Activated CD4-positive, alpha-beta T cell treated with anti-CD3 and anti-CD28 coated beads for 24 hours (primary cell): ENCODE data around the gene SPRED2.
A peak's percentile ranks its signal among the peaks of the same experiment; 100 is the strongest.

ENCODE experiments used
- DNase-seq, 2 donors: peaks; one replicate each; pipeline ENCODE4 v3.0.0-alpha.2; 2020; ENCODE audit warnings: low read depth in 2 of 2

The SPRED2 gene, protein sequence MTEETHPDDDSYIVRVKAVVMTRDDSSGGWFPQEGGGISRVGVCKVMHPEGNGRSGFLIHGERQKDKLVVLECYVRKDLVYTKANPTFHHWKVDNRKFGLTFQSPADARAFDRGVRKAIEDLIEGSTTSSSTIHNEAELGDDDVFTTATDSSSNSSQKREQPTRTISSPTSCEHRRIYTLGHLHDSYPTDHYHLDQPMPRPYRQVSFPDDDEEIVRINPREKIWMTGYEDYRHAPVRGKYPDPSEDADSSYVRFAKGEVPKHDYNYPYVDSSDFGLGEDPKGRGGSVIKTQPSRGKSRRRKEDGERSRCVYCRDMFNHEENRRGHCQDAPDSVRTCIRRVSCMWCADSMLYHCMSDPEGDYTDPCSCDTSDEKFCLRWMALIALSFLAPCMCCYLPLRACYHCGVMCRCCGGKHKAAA

DNA sequence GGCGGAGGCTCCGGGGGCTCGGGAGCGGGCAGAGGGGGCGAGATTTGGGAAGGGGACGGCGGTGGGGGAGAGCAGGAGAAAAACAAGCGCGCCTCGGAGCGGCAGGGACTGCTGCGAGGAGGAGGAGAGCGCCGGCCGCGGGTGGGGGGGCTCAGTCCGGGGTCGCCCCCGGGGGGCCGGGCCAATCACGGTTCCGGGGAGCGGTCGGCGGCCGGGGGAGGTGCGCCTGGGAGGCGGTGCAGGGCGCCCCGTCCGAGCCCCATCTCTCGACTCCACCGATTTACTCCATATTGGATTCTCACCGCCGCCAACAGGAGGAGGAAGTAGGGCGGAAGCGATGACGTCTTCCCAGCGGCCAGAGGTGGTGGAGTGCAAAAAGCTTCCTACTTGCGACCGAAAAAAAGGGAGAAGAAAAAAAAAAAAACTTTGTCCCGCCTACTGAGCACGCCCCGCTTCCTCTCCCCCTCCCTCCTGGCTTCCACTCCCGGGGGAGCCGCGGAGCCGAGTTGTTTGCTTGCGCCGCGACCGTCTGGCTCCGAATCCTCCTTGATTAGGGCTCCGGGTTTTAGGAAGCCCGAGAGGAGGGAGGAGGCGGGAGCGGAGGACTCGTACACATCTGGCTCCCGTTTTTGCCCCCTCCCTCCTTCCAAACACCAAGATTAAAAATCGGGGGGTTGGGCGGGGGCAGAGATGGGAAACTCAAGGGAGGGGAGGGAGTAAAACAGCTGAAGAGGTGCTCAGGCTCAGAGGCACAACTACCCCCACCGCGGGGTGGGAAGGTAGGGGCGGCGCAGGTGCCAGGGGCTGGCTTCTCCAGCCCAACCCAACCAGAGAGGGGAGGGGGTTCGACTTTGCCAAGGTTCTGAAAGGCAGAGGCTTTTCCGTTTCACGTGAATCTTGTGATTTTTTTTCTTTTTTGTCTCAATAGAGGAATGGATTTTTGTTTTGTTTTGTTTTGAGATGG, at the start of gene SPRED2:
SPRED2 (minus strand) TSS at position 373 of the 964 bp plus-strand sequence. CDS start 612 bp downstream, outside the sequence.
- peak; percentile 52 to 60 for DNase-seq

DNA sequence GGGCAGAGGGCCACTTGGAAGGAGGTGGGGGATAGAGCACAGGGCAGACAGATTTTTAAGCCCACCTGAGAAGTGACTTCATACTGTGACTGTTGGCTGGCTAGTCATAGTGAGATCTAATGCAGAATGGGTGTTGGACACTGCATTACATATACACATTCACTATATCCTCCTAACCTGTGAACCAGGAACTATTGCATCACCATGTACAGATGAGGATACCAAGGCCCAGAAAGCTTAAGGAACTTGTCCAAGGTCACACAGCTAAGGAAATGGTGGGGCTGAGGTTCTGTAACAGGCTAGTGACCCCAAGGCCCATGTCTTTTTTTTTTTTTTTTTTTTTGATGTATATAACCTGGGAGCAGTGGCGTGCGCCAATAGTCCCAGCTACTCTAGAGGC, 49.6 kb upstream of the SPRED2 start:
- DNase-seq: no peak

DNA sequence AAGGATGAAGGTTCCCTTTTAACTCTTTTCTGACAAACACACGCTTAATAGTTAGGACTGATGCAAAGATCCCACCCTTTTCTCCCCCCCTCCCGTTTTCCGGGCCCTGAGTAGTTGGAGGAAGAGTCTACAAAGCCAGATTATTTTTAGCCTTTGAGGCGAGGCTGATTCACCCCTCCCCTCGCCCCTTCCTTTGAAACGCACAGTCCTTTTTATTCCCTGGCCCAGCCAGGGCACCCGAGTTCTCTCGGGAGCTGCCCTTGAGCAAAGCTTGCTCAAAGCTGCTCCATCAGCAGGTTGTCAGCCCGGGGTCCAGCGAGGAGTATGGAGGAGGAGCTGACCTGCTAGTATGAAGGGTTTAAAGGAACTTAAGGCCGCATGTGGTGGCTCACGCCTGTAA, 47.1 kb upstream of the SPRED2 start:
- DNase-seq: no peak

DNA sequence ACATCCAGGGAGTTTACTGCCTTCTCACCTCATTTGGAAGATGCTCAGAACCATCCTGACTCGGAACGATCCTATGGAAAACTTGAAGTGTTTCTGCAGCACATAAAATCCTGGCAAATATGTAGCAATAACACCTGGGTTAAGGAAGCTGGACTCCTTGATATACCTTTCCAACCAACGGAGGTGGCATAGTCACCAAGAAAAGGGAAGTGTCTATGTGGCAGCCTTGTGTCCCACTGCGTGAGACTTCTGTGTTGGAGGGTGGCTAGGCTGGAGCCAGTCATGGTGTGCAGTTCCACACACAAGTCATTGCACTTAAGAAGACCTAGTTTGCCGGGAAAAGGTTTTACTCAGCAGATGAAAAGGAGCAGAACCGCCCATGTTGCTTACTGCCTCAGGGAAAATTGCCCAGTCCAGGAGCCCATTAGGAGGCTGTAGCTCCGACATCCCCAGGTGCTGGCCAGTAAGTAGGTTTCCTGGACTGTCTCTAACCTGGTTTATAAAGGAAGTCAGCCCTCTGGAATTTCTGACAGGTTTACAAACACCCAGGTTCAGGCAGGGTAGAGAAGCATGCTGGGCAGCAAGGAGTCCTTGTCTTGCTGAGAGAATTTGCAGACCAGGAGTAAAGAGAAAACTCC, 46.2 kb upstream of the SPRED2 start:
- DNase-seq: no peak

DNA sequence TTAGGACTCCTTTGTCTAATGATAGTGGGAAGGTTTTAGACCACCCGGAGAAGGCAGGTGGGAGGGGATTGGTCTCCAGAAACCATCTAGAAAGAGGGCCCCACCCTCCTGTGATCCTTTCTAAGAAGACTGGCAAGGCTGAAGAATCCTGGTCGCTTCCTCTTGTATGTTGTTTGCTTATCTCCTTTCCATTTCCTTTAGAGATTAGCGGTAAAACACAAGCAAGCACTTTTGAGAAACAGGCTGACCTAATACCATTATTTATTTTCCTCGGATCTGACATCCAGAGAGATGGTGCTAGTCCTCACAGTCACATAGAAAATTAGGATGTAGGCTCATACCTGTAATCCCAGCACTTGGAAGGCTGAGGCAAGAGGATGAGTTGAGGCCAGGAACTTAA, 45.2 kb upstream of the SPRED2 start:
- DNase-seq: no peak

DNA sequence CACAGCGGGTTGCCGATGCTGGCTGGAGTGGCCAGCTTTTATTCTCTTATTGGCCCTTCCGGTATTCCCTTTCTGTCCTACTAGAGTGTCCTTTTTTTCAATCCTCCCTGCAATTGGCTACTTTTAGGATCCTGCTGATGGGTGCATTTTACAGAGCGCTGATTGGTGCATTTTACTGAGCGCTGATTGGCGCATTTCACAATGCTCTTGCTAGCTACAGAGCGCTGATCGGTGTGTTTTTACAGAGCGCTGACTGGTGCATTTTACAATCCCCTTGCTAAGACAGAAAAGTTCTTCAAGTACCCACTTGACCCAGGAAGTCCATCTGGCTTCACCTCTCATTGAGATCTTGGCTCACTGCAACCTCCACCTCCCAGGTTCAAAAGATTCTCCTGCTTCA, 44.4 kb upstream of the SPRED2 start:
- no peak for DNase-seq

DNA sequence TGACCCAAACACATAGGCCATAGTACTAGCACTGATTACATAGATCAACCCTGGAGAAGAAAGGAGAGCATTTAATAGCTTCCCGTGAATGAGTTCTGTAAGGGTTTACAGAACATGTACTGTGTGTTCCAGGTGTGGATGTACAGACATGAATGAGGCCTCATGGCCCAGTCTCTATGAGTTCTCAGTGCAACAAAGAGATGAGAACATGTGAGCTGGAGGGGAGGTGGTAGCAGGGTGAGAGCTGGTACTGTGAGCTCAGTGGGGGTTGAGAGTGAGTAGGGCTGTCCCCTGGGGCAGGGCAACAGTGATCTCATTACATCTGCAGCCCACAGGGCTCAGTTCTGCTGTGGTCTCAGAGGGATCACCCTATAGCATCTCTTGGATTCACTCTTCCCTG, 42.6 kb upstream of the SPRED2 start:
- DNase-seq: no peak

DNA sequence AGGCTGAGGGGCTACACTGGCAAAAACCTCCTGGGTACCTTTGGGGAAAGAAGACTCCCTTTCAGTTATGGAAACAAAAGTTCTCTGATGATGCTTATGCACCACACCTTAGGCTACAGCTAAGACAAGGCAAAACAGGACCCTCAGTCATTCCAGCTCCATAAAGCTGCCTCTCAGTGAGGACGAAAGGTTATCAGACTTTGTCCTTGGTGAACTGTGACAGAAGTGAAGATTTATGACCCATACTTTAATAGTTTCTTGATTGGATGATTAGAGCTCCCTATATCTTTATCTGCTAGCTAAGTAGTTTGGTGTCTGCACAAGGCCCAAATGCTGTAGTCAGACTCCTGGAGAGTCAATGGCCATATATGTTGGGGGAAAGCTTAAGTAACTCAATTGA, 40.6 kb upstream of the SPRED2 start:
- no peak for DNase-seq

DNA sequence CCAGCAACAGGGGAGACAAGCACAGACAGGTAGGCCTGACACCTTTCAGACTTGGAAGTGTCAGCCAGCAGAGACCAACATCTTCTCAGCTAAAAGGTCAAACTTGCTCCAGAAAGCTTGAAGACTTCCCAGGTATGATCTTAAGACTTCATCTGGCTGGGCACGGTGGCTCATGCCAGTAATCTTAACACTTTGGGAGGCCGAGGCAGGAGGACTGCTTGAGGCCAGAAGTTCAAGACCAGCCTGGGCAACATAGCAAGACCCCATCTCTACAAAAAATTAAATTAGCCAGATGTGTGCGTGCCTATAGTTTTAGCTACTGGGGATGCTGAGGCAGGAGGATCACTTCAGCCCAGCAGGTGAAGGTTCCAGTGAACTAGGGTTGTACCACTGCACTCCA, 39.0 kb upstream of the SPRED2 start:
- no peak for DNase-seq

DNA sequence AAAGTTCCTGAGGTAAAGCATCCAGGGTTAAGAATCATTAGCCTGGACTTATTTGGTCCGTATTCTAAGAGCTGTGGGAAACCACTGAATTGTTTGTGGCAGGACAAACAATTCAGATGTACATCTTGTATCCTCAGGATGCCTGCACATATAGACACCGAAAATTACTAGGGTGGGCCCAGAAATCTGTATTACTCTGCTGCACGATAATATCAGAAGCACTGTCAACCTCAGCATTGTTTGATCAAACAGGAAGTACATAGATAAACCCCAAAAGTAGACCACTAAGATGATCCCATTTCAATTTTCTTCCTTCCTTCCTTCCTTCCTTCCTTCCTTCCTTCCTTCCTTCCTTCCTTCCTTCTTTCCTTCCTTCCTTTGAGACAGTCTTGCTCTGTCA, 34.2 kb upstream of the SPRED2 start:
- no peak for DNase-seq

DNA sequence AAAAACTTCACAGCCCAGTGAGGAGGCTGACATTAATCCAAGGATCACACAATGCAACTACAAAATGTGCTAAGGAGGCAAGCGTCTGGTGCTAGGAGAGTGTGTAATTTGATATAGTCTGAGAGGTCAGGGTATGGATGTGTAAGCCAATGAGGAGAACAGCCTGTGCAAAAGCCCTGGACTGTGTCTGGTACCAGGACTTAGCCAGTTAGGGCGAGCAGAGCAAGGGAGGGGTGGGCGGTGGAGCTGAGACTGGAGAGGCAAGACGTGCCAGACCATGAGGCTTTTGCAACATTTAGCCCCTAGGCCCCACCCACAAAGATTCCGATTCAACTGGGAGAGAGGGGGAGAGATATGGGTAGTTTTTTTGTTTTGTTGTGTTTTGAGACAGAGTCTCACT, 33.5 kb upstream of the SPRED2 start:
- no peak for DNase-seq

DNA sequence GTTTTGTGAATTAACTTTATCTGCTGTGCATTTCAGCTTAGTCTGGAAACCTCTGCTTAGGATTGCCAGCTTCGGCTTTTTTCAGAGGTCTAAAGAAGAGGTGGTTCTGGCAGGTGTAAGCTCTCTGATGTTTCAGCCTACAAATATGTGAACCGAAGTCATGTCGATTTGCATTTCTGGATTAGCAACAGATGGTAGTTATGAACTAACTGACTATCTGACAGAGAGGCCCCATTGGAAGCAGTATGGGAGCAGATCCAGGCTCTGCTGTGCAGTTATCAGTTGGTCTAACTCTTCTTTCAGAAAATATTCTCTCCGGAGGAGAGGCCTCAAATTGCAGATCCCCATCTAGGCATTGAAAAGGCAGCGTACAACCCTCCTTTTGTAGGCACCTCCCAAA, 32.7 kb upstream of the SPRED2 start:
- no peak for DNase-seq

DNA sequence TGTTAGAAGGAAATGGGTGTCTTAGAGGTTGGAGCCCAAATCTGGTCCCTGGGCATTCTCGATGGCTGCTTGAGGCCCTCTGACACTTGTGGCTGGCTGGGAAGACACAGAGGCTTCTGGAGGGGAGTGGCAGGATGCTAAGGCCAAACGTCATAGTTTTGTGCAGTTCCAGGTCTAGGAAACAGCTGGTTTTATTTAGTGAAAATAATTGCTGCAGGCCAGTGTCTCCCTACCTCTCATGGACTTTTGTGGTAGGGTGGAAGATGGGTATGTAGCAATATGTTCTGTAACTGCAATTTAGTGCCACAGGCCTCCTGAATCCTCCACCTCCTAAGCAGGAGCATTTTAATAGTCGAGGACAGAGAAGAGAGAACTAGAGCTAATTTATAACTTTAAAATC, 32.2 kb upstream of the SPRED2 start:
- no peak for DNase-seq

DNA sequence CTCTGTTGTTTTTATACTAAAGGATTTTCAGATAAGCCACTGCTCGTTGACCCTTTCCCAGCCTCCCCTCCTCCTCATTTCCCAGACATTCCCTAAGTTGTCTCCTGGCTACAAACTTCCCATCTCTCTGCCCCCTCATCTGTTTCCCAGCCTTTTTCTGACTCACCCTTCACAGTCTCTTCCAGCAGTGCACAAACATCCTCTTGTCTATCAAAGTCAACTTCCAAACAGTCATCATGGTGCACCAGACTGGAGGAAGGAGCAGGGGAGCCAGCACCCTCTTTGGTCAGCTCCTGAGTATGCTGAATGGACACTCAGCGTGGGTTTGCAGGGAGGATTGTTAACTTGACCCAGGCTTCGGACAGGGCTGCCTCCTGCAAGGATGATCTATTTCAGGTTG, 26.6 kb upstream of the SPRED2 start:
- no peak for DNase-seq

DNA sequence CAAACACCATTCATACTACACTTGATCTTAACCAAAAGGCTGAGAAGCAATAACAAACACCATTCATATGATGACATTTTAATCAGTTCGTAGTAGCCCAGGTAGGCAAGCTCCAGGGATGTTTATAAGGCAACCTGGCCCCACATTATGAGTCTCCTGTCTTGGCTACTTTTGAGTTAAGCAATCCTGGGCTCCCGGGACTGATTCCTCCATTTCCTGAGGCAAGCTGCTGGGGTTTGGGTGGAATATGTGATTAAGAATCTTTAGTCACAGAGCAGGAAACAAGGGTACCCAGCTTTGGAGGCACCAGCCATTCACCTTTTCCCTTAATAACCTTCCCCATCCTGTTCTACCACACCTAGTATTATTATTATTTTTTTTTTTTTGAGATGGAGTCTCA, 24.5 kb upstream of the SPRED2 start:
- DNase-seq: no peak

DNA sequence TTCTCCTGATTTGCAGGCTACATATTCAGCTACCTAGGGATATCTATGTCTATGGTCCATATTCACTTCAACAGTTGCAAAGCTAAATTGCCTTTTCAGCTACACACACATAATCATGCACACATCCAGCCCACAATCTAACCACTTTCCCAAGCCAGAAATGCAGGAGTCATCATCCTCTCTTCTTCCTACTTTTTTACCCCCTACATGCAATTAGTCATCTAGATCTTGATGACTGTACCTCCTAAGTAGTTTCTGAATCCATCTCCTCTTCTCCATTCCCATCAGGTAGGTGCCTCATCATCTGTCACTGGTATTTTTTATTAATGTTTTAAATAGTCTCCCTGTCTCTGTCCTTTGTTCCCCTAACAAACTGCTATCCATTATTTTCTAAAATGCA, 23.7 kb upstream of the SPRED2 start:
- no peak for DNase-seq

DNA sequence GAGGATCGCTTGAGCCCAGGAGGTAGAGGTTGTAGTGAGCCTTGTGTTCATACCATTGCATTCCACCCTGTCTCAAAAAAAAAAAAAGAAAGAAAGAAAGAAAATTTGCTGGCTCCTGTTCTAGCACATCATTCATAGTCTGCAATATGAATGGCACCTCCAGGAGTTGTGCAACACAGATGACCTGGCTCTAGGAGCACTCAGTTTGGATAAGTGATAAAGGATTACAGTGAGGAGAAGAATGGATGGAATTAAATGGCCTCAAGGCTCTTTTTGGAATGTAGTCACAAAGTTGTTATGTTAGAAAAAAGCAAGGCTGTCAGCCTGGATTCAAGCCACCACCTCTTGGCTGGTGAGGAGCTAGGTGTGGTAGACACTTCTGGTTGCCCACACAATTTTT, 21.5 kb upstream of the SPRED2 start:
- DNase-seq: no peak

DNA sequence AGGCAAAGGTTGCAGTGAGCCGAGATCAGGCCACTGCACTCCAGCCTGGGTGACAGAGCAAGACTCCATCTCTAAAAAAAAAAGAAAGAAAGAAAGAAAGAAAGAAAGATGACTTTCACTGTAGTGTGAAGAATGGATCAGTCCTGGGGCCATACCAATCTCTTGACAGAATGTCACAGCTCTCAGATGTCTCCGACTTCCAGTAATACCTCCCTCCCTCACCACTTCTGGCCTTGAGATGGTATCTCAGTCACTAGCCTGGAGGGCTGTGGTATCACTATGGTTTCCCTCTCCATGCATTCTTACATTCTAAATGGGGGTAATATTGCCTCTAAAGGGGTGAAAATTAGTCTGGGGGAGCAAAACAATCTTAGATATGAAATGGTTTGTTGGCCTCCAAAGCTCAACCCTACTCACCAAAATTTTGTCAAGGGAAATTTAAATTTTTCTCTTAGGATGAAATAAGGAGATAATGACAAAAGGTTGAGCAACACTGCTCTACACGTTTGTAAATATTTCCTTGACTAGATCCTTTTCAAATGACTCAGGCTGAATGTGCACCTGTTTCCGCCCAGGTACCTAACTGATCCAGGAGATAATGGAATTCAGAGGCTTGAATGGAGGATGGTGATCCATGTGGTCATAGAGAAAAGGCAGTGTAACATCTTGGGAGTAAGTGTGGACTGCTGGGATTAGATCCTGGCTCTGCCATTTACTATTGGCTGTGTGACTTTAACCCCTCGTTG, 19.9 kb upstream of the SPRED2 start:
- no peak for DNase-seq

DNA sequence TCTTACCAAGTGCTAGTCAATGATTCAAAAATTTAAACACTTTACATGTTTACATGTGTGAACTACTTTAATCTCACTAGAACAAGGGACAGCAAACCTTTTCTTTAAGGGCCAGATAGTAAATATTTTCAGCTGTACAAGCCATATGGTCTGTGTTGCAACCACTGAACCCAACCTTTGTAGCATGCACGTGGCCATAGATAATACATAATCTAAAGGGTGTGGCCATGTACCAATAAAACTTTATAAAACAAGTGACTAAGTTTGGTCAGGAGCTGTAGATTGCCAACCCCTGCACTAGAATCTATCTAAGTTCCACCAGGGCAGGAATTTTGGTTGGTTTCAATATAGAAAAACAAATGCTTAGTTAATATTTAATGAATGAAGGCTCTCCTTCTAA, 18.4 kb upstream of the SPRED2 start:
- DNase-seq: no peak

DNA sequence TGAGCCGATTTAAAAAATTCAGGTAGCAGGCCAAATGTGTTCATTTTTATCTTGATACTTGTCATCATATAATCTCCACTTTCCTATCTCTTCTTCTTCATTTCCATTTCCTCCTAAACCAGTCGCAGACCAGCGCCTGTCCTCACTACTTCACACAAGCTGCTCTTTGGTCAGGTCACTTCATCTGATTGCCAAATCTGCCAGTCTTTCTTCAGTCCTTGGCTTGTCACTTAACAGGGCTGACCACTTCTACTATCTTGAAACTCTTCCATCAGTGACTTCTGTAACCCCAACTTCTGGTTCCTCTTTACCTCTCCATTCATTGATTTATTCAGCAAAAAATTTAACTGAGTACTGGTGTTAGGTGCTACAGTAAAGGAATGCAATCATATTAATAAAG, 18.0 kb upstream of the SPRED2 start:
- DNase-seq: no peak

DNA sequence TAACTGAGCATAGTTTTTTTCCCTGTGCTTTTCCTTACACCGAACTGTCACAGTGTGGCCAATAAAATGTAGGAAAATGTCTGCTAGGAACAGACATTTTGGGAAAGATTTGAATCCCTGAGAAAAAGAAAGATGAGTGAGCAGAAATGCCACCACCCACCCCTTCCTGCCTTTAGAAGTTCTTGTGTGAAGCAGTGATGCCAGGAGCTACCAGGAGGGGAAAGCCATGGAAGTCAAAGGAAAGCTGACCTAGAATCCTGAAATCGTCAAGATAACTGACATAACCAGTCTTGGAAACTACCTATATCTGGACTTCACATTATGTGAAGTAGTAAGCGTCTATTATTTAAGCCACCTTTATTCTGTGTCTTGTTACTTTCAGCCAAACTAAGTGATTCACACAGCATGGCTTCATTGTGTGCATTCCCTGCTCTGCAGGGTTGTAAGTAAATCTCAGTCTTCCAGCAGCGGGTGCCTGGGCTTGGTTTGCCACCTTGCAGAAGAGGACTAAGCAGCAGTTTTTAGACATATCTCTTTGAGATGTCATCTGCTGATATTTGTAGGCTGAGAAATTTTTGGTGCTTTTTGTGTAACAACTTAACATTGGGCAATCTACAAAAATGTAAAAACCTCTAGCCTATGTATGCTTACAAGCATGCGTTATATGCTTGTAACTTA, 11.2 kb upstream of the SPRED2 start:
- DNase-seq: no peak
